ENCODE results near the gene CABCOCO1. TPM values are rescaled to one million over a fixed set of nuclear protein-coding genes. Genes with fewer than 3 reads are reported as not detected.

CABCOCO1 gene
- total RNA-seq, 2 experiments from 2014 or later, result not detected

- Mint-ChIP-seq H3K27me3 (no peaks in the 10 kb centered on the region), H3K4me1 (peaks cover 17% of the 10 kb centered on the region), H3K9me3 (no peaks in the 10 kb centered on the region), H3K36me3 (ENCODE audit: low read depth) (no peaks in the 10 kb centered on the region), H3K27ac (no peak overlapping the region), H3K4me3 (no peak overlapping the region)
- CTCF ChIA-PET, result no interaction called here
- DNase-seq, result no peak
- POLR2A ChIA-PET, result no interaction called here
Observed at GRCh38 chr10:61791216-61791615, 128.5 kb downstream of the CABCOCO1 start.

DNA sequence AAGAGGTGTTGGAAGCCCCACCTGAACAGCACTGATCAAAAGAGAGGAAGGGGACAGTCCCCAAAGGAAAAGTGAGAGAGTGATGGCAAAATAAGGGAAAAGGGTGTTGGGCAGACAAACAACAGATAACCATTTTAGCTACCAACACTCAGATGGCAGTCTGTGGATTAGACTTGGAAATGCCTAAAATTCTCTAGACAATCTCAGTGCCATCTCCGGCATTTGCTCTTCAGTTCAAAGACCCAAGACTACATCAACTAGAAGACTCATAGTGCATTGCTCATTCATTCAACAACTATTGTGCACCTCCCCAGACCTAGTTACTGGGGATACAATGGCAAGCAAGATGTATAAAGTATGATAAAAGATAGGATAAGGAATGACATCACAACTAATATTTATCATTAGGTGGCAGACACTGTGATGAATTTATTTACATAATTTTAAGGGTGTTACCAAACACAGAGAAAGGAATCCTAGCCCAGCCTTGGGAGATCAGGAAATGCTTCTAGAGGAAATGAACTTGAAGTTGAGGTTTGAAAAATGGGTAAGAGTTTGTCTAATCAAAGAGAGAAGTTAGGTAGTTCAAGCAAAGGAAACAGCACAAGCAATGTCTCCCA is 129.5 kb downstream of the CABCOCO1 start:
- no peaks in the 10 kb centered on the region for H3K36me3 Mint-ChIP-seq (ENCODE audit: low read depth)
- POLR2A ChIA-PET, result no interaction called here
- peaks cover 7% of the 10 kb centered on the region for H3K4me1 Mint-ChIP-seq
- CTCF ChIA-PET, result no interaction called here
- H3K4me3 Mint-ChIP-seq, result no peak overlapping the region
- no peaks in the 10 kb centered on the region for H3K9me3 Mint-ChIP-seq
- no peaks in the 10 kb centered on the region for H3K27me3 Mint-ChIP-seq
- H3K27ac Mint-ChIP-seq, result no peak overlapping the region
- no peak for DNase-seq

DNA sequence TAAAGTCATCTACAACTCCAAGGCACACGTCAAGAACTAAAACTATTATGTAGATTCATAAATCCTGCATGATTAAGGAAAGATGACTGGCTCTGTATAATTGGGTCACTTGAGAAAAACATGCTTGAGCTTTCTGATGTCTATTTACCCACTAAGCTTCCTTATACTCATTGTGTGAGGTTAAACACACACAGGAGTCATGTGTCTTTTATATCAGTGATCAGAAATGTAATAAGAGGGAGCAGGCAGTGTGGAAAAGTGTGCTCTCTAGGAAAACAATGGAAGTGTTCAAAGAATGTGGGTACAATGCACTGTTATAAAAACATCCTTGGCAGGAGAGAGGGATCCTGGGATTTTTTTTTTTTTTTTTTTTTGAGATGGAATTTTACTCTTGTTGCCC is 130.2 kb downstream of the CABCOCO1 start:
- Mint-ChIP-seq H3K27me3 (no peaks in the 10 kb centered on the region), H3K27ac (no peak overlapping the region), H3K4me1 (peaks cover 3% of the 10 kb centered on the region), H3K4me3 (no peak overlapping the region), H3K36me3 (ENCODE audit: low read depth) (no peaks in the 10 kb centered on the region), H3K9me3 (no peaks in the 10 kb centered on the region)
- ChIA-PET POLR2A (interaction anchor here (0.6 kb wide), 1 partner anchor 31 kb away, joined by 4 read pairs; no protein-coding TSS in a partner anchor), CTCF (no interaction called here)
- no peak for DNase-seq

DNA sequence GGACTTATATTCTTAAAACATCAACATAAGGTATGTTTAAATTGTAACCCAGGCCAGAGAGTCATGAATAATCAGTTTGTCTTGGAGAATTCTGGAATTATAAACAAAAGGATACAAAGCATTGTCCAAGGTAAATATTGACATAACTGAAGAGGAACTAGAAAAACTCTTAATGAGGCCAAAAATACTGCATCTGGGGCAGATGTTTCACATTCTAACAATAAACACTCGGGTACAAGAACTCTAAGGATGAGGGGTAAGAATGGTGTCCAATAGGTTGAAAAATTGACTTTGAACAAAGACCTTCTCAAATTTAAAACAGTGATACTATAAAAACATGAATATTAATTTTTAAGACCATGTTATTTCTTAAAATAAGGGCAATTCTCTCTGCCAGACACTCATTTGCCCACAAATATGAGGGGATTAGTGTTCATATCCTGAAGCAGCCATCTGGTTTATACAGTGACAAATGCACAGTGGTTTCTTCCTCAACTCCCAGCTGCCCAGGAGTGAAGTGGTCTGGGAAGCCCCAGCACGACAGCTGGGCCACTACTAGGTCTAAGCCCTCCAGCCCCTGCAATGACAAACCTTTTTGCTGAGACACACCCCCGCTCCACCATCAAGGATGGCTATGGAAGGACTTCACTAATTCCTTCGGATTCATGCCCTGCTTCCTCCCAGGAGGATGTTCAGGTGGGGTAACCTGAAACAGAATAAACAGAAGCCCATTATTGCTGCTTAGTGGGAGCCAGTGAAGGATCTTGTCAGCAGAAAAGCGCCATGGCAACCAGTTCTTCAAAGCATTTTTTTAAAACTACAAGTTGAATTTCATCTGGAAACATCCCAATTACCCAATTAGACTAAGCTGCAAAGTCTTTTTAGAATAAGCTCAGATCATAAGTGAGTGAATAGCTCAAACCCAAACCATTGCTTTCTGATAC is 131.3 kb downstream of the CABCOCO1 start:
- Mint-ChIP-seq H3K27ac (no peak overlapping the region), H3K4me3 (no peak overlapping the region), H3K9me3 (no peaks in the 10 kb centered on the region), H3K36me3 (ENCODE audit: low read depth) (no peaks in the 10 kb centered on the region), H3K4me1 (peaks cover 3% of the 10 kb centered on the region), H3K27me3 (no peaks in the 10 kb centered on the region)
- ChIA-PET POLR2A (no interaction called here), CTCF (no interaction called here)
- DNase-seq, result no peak

- peaks cover 3% of the 10 kb centered on the region for H3K4me1 Mint-ChIP-seq
- no peak for DNase-seq
- H3K27ac Mint-ChIP-seq, result no peak overlapping the region
- ChIA-PET CTCF (no interaction called here), POLR2A (no interaction called here)
- H3K4me3 Mint-ChIP-seq, result no peak overlapping the region
- H3K9me3 Mint-ChIP-seq, result no peaks in the 10 kb centered on the region
- no peaks in the 10 kb centered on the region for H3K27me3 Mint-ChIP-seq
- no peaks in the 10 kb centered on the region for H3K36me3 Mint-ChIP-seq (ENCODE audit: low read depth)
Observed at GRCh38 chr10:61795147-61795546, 132.4 kb downstream of the CABCOCO1 start.

- Mint-ChIP-seq H3K27ac (no peak overlapping the region), H3K4me1 (peaks cover 3% of the 10 kb centered on the region), H3K4me3 (no peak overlapping the region), H3K27me3 (no peaks in the 10 kb centered on the region), H3K9me3 (no peaks in the 10 kb centered on the region), H3K36me3 (ENCODE audit: low read depth) (no peaks in the 10 kb centered on the region)
- ChIA-PET POLR2A (no interaction called here), CTCF (no interaction called here)
- no peak for DNase-seq
Observed at GRCh38 chr10:61795551-61795950, 132.8 kb downstream of the CABCOCO1 start.

DNA sequence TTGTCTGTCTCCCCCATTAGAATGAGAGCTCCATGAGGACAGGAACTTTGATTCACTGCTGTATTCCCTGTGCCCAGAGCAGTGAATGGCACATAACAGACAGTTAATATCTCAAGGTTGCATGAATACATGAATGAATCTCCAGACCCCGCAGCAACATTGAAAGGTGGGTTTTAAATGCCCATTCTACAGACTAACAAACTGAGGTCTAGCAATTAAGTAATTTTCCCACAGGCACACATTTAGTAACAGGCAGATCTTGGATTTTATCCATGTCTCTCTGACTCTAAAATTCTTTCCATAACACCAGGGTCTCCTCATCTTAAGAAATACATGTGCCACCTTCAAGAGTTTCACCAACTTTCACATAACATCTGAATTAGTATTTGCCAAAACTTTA is 134.1 kb downstream of the CABCOCO1 start:
- ChIA-PET CTCF (no interaction called here), POLR2A (no interaction called here)
- Mint-ChIP-seq H3K4me3 (no peak overlapping the region), H3K36me3 (ENCODE audit: low read depth) (no peaks in the 10 kb centered on the region), H3K4me1 (peaks cover 3% of the 10 kb centered on the region), H3K9me3 (no peaks in the 10 kb centered on the region), H3K27ac (no peak overlapping the region), H3K27me3 (no peaks in the 10 kb centered on the region)
- no peak for DNase-seq

GRCh38 chr10:61797304-61798153 is 134.8 kb downstream of the CABCOCO1 start:
- Mint-ChIP-seq H3K9me3 (no peaks in the 10 kb centered on the region), H3K4me3 (no peak overlapping the region), H3K27me3 (no peaks in the 10 kb centered on the region), H3K27ac (no peak overlapping the region), H3K4me1 (peaks cover under 1% of the 10 kb centered on the region), H3K36me3 (ENCODE audit: low read depth) (no peaks in the 10 kb centered on the region)
- no peak for DNase-seq
- POLR2A ChIA-PET, result no interaction called here
- CTCF ChIA-PET, result interaction anchor here (0.9 kb wide), 1 partner anchor 17 kb away, joined by 3 read pairs; no protein-coding TSS in a partner anchor

DNA sequence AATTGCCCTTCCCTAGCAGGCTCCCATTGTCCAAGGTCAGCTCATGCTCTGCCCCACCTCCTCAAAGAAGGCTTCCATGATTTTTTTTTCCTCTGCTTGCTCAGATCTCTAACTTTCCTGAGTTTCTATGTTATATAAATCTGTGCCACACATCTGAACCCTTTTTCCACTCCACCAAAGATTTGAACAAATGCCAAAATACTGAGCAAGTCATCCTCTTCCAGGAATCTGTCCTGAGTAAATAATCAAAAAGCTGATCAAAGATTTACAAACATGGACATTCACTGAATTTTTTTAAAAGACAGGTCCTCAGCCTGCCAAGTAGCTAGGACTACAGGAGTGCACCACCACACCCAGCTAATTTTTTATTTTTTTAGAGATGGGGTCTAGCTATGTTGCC is 136.0 kb downstream of the CABCOCO1 start:
- Mint-ChIP-seq H3K27ac (no peak overlapping the region), H3K9me3 (no peaks in the 10 kb centered on the region), H3K36me3 (ENCODE audit: low read depth) (no peaks in the 10 kb centered on the region), H3K27me3 (no peaks in the 10 kb centered on the region), H3K4me3 (no peak overlapping the region), H3K4me1 (no peaks in the 10 kb centered on the region)
- no peak for DNase-seq
- ChIA-PET POLR2A (no interaction called here), CTCF (interaction anchor here (0.6 to 1.0 kb wide), 2 partner anchors 11 to 25 kb away, joined by 3 read pairs; no protein-coding TSS in a partner anchor)

DNA sequence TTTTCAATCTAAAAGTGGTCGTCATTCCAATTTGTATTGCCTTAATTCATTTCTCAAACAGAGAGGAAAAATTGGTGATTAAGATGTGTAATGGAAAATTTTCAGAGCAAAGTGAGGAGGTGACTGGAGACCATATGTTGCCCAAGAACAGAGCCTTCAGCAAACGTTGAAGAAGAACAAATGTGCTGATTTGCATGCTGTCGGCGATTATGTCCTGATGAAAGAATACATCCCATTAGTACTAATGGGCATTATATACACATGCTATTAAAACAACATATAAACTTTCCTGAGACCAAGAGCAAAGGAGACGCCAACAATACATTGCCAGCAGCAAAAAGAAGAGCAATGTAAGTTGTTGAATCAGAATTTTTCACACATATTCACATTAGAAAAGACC is 138.8 kb downstream of the CABCOCO1 start:
- POLR2A ChIA-PET, result no interaction called here
- no peak overlapping the region for H3K27ac Mint-ChIP-seq
- no peak for DNase-seq
- no peaks in the 10 kb centered on the region for H3K36me3 Mint-ChIP-seq (ENCODE audit: low read depth)
- peaks cover 4% of the 10 kb centered on the region for H3K9me3 Mint-ChIP-seq
- no peak overlapping the region for H3K4me3 Mint-ChIP-seq
- CTCF ChIA-PET, result interaction anchor here (1.1 to 1.4 kb wide), 2 partner anchors 14 to 17 kb away, joined by 3 to 4 read pairs; no protein-coding TSS in a partner anchor
- peaks cover 2% of the 10 kb centered on the region for H3K4me1 Mint-ChIP-seq
- H3K27me3 Mint-ChIP-seq, result no peaks in the 10 kb centered on the region

GRCh38 chr10:61803269-61803668 is 140.5 kb downstream of the CABCOCO1 start:
- no peak for DNase-seq
- Mint-ChIP-seq H3K4me1 (peaks cover 2% of the 10 kb centered on the region), H3K4me3 (no peak overlapping the region), H3K36me3 (ENCODE audit: low read depth) (no peaks in the 10 kb centered on the region), H3K27me3 (no peaks in the 10 kb centered on the region), H3K27ac (no peak overlapping the region), H3K9me3 (peaks cover 4% of the 10 kb centered on the region)
- ChIA-PET CTCF (interaction anchor here (1.3 kb wide), 1 partner anchor 44 kb away, joined by 3 read pairs; no protein-coding TSS in a partner anchor), POLR2A (no interaction called here)

DNA sequence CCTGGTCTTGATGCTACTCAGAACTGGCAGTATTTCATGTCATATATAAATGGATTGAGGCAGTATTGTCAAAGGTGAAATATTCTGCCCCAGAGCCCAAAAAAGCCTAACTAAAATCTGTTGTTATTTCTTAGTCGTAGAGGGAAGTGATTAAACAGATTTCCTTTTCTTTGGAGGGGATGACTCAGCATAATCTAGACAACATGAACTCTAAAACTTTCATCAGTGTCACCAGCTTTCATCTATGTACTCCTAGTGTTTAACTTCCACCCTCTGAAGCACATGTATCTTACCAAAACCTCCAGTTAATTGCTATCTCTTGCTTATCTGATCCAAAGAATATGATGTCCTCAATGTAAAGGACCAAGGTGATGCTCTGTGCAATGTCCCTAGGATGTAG is 141.7 kb downstream of the CABCOCO1 start:
- peaks cover 2% of the 10 kb centered on the region for H3K4me1 Mint-ChIP-seq
- no peak overlapping the region for H3K27ac Mint-ChIP-seq
- no peak for DNase-seq
- no peak overlapping the region for H3K4me3 Mint-ChIP-seq
- H3K27me3 Mint-ChIP-seq, result no peaks in the 10 kb centered on the region
- H3K36me3 Mint-ChIP-seq (ENCODE audit: low read depth), result no peaks in the 10 kb centered on the region
- CTCF ChIA-PET, result interaction anchor here (0.7 to 1.3 kb wide), 4 partner anchors 10 to 45 kb away, joined by 3 to 5 read pairs (median 4); no protein-coding TSS in a partner anchor
- H3K9me3 Mint-ChIP-seq, result peaks cover 4% of the 10 kb centered on the region
- POLR2A ChIA-PET, result no interaction called here
